ENCODE data around the gene SLIT3.
A peak's percentile ranks its signal among the peaks of the same experiment; 100 is the strongest.

SLIT3 gene

GRCh38 chr5:168669668-168670378, 631.1 kb downstream of the SLIT3 start:
- no peak for DNase-seq (ENCODE audit: low spot score)

- no peak for DNase-seq (ENCODE audit: low spot score)
Observed at GRCh38 chr5:168669156-168669555, 631.8 kb downstream of the SLIT3 start.

- DNase-seq (ENCODE audit: low spot score), result no peak
Observed at GRCh38 chr5:168668078-168668477, 632.9 kb downstream of the SLIT3 start.

GRCh38 chr5:168667301-168667840, 633.6 kb downstream of the SLIT3 start:
- DNase-seq (ENCODE audit: low spot score), result no peak

GRCh38 chr5:168666356-168666755, 634.6 kb downstream of the SLIT3 start:
- DNase-seq (ENCODE audit: low spot score), result no peak

GRCh38 chr5:168663276-168664004, 637.5 kb downstream of the SLIT3 start:
- DNase-seq (ENCODE audit: low spot score), result no peak

- DNase-seq (ENCODE audit: low spot score), result no peak
Observed at GRCh38 chr5:168661593-168662485, 639.1 kb downstream of the SLIT3 start.

- DNase-seq (ENCODE audit: low spot score), result no peak
Observed at GRCh38 chr5:168660691-168661090, 640.2 kb downstream of the SLIT3 start.

- no peak for DNase-seq (ENCODE audit: low spot score)
Observed at GRCh38 chr5:168659286-168659847, 641.6 kb downstream of the SLIT3 start.

- no peak for DNase-seq (ENCODE audit: low spot score)
Observed at GRCh38 chr5:168658394-168658793, 642.5 kb downstream of the SLIT3 start.

GRCh38 chr5:168656633-168657032, 644.3 kb downstream of the SLIT3 start:
- no peak for DNase-seq (ENCODE audit: low spot score)

- no peak for DNase-seq (ENCODE audit: low spot score)
Observed at GRCh38 chr5:168655316-168655715, 645.6 kb downstream of the SLIT3 start.

- DNase-seq (ENCODE audit: low spot score), result no peak
Observed at GRCh38 chr5:168654211-168654721, 646.7 kb downstream of the SLIT3 start.

GRCh38 chr5:168653626-168654025, 647.3 kb downstream of the SLIT3 start:
- DNase-seq (ENCODE audit: low spot score), result peak; percentile 53

- DNase-seq (ENCODE audit: low spot score), result no peak
Observed at GRCh38 chr5:168651648-168652047, 649.3 kb downstream of the SLIT3 start.

GRCh38 chr5:168649306-168649705, 651.6 kb downstream of the SLIT3 start:
- DNase-seq (ENCODE audit: low spot score), result no peak

- DNase-seq (ENCODE audit: low spot score), result no peak
Observed at GRCh38 chr5:168648576-168648975, 652.4 kb downstream of the SLIT3 start.

GRCh38 chr5:168648016-168648415, 652.9 kb downstream of the SLIT3 start:
- DNase-seq (ENCODE audit: low spot score), result no peak

- DNase-seq (ENCODE audit: low spot score), result no peak
Observed at GRCh38 chr5:168647083-168647482, 653.9 kb downstream of the SLIT3 start.

GRCh38 chr5:168646335-168646734, 654.6 kb downstream of the SLIT3 start:
- no peak for DNase-seq (ENCODE audit: low spot score)

- DNase-seq (ENCODE audit: low spot score), result no peak
Observed at GRCh38 chr5:168645195-168645594, 655.7 kb downstream of the SLIT3 start.

GRCh38 chr5:168642019-168642418, 658.9 kb downstream of the SLIT3 start:
- no peak for DNase-seq (ENCODE audit: low spot score)
